Fibroblast of pulmonary artery (primary cell): ENCODE measurements around the gene TXLNB.

ENCODE experiments used
- DNase-seq: peaks from one replicate; pipeline ENCODE4 v3.0.0-alpha.2; 2010; ENCODE audit warnings: low read depth
- H3K4me3 ChIP-seq: replicated peaks from 2 replicates; pipeline ENCODE4 v1.5.1; 2011; ENCODE audit warnings: low read depth, mild to moderate bottlenecking, control low read depth, low read length, moderate library complexity
- TF ChIP-seq, protein P1 (sequence below): IDR thresholded peaks from 2 replicates; pipeline ENCODE4 v1.5.1; 2011; ENCODE audit warnings: mild to moderate bottlenecking, control low read depth, low read length, inconsistent platforms; ENCODE audit errors: missing control alignments

Gene TXLNB

DNA sequence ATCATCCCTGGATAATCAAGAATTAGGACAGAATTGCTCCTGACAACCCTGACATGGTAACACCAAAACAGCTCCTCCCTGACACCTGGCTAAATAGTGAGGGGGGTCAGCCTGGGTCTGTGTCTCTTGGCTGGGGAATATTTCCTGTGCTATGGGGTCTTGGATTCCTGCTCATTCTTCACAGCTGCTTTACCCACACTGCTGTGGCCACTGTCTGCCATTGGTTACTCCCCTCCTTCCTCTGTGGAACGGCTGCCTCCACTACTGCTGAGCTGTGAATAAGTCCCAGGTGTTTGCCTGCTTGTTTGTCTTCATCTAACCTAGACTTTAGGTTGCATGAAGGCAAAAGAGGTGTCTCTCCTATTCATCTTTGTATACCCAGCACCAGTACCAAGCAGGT is 33.9 kb upstream of the TXLNB start:
- H3K4me3 ChIP-seq = no peak overlapping the region
- TF ChIP-seq, protein P1, sequence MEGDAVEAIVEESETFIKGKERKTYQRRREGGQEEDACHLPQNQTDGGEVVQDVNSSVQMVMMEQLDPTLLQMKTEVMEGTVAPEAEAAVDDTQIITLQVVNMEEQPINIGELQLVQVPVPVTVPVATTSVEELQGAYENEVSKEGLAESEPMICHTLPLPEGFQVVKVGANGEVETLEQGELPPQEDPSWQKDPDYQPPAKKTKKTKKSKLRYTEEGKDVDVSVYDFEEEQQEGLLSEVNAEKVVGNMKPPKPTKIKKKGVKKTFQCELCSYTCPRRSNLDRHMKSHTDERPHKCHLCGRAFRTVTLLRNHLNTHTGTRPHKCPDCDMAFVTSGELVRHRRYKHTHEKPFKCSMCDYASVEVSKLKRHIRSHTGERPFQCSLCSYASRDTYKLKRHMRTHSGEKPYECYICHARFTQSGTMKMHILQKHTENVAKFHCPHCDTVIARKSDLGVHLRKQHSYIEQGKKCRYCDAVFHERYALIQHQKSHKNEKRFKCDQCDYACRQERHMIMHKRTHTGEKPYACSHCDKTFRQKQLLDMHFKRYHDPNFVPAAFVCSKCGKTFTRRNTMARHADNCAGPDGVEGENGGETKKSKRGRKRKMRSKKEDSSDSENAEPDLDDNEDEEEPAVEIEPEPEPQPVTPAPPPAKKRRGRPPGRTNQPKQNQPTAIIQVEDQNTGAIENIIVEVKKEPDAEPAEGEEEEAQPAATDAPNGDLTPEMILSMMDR = no peak
- no peak for DNase-seq

GRCh38 chr6:139325125-139325524 is 33.3 kb upstream of the TXLNB start:
- no peak overlapping the region for H3K4me3 ChIP-seq
- TF ChIP-seq, protein P1 = no peak
- DNase-seq = no peak

DNA sequence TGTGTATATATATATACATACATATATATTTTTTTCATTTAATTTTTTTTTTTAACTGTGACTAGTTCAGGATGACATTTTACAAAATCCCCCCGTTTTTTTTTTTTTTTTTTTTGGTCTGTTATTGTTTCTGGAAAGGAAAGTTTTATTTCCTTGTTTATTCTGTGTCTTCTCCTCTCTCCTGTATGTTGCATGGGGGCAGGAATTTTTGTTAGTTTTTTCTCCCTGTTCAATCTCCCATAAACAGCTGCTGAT is 32.4 kb upstream of the TXLNB start:
- DNase-seq = no peak
- no peak overlapping the region for H3K4me3 ChIP-seq
- TF ChIP-seq, protein P1 = no peak

GRCh38 chr6:139323511-139324300 is 31.9 kb upstream of the TXLNB start:
- H3K4me3 ChIP-seq = no peak overlapping the region

GRCh38 chr6:139320081-139320480 is 28.3 kb upstream of the TXLNB start:
- no peak overlapping the region for H3K4me3 ChIP-seq
- TF ChIP-seq, protein P1 = no peak
- no peak for DNase-seq

More at GRCh38 chr6:139323511-139324300, 31.9 kb upstream of the TXLNB start:
- TF ChIP-seq, protein P1 = no peak
- peak; percentile 90 for DNase-seq

GRCh38 chr6:139316622-139317317 is 25.0 kb upstream of the TXLNB start:
- no peak overlapping the region for H3K4me3 ChIP-seq
- TF ChIP-seq, protein P1 = no peak
- DNase-seq = no peak
